GM04504 (cell line): ENCODE results near the gene ELANE.
"Not testable (repeated sequence)": the region's sequence is repeated elsewhere in the genome, so short reads cannot be mapped to it uniquely, and the experiment has no call there.

ENCODE experiments used
- DNase-seq: peaks from one replicate; pipeline ENCODE4 v3.0.0-alpha.2; 2012; ENCODE audit warnings: low read depth

The ELANE gene

DNA sequence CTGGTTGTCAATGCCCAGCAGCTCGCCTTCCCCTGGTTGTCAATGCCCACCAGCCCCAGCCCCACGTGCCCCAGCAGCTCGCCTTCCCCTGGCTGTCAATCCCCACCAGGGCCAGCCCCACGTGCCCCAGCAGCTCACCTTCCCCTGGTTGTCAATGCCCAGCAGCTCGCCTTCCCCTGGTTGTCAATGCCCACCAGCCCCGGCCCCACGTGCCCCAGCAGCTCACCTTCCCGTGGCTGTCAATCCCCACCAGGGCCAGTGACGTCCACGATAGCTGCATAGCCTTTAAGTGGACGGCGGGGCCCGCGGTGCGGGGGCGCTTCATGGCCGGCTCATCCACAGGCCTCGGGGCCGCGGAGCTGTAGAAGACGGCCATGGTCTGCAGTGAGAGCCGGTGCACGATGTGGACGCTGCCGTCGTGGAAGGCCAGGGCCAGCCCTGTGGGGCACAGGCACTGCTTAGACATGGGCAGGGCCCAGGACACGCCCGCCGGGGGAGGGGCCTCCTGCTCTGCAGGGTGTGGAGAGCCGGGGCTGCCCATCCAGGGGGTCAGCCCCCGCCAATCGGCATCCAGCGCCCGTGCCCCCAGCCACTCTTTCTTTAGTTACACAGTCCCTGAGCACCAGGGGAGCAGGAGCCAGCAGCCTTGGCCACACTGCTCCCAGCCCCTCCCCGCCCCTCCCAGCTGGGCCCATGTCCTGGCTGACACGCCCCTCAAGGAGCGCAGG lies 27.8 kb downstream of the ELANE start:
- no peak for DNase-seq

- DNase-seq = no peak
These were observed 29.4 kb downstream of the ELANE start for GRCh38 chr19:881385-882071.

DNA sequence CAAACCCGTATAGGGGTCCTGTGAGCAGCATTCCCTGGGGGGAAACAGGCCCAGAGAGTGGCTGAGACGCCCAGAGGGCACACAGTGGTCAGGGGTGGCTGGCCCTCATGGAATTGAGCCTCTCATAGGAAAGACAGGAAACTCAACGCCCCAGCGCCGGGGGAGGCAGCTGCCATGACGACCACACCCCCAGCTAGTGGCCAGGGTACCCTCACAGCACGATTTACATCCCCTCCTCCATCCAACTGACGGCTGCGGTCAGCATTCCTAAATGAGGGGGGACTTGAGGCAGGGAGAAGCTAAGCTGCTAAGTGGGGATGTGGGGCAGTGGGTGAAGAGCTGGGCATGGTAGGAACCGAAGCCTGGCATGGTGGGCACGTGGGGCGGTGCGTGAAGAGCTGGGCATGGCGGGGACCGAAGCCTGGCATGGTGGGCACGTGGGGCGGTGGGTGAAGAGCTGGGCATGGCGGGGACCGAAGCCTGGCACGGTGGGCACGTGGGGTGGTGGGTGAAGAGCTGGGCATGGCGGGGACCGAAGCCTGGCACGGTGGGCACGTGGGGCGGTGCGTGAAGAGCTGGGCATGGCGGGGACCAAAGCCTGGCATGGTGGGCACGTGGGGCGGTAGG lies 30.9 kb downstream of the ELANE start:
- no peak for DNase-seq

- DNase-seq = no peak
These were observed 31.6 kb downstream of the ELANE start for GRCh38 chr19:883661-884211.

GRCh38 chr19:884420-885211 lies 32.5 kb downstream of the ELANE start:
- DNase-seq = no peak

DNA sequence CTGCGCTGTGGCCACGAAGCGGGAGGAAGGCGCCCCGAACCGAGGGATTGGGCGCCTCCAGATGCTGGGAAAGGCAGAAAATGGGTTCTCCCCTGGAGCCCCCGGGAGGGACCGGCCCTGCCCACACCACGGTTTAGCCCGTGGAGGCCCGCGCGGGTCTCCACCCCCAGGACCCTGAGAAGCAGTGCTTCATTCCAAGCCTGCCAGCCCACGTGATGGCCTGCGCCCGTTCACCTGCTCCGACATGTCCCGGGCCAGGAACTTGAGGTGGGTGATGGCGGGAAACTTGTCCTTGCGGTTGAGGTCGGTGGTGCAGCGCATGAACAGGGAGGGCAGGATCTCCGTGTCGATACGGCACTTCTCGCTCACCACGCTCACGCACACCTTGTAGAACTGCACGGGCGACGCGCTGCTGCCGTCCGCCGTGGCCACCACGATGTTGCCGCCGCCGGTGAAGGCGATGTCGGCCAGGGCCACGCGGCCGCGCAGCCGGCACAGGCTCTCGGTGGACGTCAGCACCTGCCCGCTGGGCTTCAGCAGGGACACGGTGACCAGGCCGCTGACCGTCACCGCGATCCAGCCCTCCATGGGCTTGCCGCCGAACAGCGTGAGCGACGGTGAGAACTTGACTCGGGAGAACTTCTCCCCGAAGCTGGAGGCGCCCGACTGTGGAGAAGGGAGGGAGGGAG lies 33.6 kb downstream of the ELANE start:
- no peak for DNase-seq

- no peak for DNase-seq
These were observed 35.0 kb downstream of the ELANE start for GRCh38 chr19:887072-887471.

DNA sequence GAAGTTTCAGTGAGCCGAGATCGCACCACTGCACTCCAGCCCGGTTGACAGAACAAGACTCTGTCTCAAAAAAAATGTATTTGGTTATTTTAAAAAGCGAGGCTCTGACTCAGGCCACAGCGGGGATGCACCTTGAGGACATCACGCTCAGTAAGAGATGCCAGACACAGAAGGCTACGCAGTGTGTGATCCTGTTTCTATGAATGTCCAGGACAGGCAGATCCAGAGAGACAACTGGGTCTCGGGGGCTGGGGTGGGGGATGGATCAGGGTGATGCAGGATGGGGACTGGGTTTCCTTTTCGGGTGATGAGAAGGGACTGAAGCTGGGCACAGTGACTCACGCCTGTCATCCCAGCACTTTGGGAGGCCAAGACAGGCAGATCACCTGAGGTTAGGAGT lies 35.5 kb downstream of the ELANE start:
- no peak for DNase-seq

- DNase-seq = no peak
These were observed 36.7 kb downstream of the ELANE start for GRCh38 chr19:888581-889385.

DNA sequence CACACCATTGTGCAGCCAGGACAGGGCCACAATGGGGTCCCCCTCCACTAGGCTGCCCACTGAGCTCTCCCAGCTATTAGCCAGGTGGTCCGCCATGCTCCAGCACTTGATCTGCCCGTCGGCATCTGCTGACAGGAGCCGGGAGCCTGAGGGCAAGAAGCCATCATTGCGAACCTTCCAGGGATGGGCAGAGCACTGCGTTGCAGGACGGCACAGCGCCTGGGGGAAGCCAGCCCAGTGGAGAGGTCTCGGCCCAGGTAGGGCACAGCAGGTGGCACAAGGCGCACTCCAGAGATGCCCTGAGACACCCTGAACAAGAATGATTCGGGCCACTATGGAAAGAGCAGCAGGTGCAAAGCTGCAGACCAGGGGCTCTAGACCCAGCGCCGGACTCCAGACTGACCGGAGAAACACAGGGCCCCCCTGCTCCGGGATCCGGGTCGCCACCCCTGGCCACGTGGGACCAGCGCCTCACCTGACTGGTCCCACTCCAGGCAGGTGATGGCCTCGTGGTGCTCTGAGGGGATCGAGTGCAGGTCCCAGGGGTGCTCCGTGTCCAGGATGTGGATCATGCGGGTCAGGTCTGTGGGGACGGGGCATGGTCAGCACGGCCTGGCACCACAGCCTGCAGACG lies 37.7 kb downstream of the ELANE start:
- DNase-seq = no peak

DNA sequence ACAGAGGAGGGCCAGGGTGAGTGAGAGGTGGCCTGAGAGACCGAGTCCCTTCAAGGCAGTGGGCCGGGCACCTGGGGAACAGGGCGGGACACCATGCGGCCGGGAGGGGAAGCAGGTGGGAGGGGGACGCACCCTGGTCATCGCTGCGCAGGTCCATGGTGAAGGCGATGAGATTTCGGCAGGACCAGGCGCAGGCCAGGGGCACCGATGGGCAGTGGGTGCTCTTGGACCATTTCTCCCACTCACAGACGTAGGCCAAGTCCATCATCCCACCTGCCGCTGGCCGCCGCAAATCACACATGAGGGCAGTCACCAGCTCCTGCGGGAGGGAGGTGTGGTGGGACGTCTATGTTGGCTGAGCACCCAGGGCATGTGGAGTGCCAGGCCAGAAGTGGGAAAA lies 38.7 kb downstream of the ELANE start:
- no peak for DNase-seq

DNA sequence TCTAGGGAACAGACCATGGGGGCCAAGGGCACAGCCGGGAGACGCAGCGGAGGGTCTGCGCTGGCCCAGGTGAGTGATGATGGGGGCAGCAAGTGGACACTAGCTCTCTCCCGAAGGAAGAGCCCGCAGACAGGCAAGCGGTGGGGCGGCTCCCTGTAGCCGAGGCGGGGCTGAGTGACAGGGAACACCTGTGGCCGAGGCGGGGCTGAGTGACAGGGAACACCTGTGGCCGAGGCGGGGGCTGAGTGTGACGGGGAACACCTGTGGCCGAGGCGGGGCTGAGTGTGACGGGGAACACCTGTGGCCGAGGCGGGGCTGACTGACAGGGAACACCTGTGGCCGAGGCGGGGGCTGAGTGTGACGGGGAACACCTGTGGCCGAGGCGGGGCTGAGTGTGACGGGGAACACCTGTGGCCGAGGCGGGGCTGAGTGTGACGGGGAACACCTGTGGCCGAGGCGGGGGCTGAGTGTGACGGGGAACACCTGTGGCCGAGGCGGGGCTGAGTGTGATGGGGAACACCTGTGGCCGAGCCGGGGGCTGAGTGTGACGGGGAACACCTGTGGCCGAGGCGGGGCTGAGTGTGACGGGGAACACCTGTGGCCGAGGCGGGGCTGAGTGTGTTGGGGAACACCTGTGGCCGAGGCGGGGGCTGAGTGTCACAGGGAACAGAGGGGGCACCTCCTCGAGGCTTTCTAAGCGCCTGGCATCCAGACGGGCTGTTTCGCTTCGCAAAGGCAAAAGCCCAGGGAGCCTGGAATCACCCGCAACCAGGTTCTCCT lies 39.5 kb downstream of the ELANE start:
- DNase-seq = not testable (repeated sequence)

GRCh38 chr19:892243-892893 lies 40.3 kb downstream of the ELANE start:
- no peak for DNase-seq

DNA sequence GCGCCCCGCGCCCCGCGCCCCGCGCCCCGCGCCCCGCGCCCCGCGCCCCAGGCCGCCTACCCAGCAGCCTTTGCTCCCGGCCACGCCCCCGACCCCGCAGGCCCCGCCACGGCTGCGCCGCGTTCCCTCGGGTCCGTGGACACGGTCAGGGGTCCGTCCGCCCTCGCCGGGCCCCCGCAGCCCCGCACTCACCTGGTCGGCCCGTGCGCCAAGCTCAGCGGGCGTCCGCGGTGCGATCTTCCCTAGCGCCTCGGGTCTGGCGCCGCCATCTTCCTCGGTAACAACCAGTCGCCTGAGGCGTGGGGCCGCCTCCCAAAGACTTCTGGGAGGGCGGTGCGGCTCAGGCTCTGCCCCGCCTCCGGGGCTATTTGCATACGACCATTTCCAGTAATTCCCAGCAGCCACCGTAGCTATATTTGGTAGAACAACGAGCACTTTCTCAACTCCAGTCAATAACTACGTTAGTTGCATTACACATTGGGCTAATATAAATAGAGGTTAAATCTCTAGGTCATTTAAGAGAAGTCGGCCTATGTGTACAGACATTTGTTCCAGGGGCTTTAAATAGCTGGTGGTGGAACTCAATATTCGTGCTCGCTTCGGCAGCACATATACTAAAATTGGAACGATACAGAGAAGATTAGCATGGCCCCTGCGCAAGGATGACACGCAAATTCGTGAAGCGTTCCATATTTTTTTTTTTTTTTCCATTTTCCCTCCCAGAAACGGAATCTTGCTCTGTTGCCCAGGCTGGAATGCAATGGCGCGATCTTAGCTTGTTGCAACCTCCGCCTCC lies 41.0 kb downstream of the ELANE start, which contains the start of the genes MED16 and RNU6-9:
Gene MED16 (minus strand): TSS at position 294 of the 796 bp plus-strand sequence. CDS start 2,056 bp downstream, outside the sequence.
Gene RNU6-9 (plus strand): TSS at position 591 of the 796 bp plus-strand sequence.
- peak; percentile 81 for DNase-seq

DNA sequence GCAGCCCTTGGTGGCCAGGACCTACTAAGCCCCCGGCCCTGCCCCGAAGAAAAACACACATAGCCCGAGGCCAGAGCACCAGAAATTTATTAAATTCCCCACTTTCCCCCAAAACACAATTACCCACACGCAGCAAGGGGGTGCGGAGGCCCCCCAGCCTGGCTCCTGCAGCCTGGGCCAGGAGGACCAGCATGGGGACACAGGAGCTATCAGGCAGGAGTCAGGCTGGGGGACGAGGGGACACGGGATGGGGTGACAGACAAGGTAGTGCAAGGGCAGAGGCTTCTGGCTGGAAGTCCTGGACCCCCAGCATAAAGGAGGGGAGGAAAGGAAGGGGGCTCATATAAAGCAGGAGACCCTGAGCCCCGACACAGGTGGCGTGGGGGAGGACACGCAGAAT lies 44.3 kb downstream of the ELANE start:
- no peak for DNase-seq

DNA sequence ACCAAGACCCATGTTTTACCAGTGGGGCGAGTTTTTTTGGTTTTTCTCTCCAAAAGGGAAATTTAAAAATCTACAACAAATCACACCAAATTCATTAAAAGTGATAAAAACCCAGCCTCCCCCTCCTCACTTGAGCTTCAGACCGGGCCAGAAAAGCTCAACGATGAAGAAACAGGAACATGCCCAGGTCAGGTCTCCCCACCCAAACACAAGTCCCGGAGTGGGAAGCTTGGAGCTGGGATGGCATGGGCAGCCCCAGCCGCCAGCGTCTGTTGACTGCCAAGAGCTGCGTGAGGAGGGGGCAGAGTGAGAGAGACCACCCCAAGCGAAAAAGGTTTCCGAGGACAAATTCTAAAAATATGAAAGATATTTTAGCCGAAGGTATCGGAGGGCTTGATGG lies 44.9 kb downstream of the ELANE start:
- no peak for DNase-seq

DNA sequence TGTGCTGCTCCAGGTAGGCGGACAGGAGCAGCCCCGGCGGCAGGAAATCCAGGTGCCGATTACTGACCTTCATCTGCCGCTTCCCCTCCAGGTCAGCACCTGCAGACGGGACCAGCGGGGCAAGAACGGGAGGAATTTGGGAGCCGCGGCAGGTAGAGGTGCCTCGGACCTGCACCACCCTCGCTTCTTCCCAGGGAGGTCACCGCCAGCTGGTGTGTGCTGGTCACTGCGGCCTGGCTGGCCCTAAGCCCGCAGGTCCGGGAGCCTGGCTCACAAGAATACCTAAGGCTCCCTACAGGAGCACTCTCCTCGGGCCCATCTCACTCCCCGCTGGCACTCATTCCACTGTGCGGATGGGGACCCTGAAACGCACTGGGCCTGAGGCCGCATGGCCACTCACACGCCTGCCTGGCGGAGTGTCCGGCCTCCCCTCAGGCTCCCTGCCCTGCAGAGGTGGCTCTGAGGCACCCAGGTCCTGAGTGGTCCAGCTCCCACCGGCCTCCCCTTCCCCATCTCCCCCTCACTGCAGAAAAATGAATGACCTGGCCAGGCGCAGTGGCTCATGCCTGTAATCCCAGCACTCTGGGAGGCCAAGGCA lies 45.4 kb downstream of the ELANE start:
- no peak for DNase-seq
